Measurements from ENCODE around the gene PPA2. TPM values are rescaled to one million over a fixed set of nuclear protein-coding genes. Genes with fewer than 3 reads are reported as not detected.

Gene PPA2
- total RNA-seq, 4 donors from 2014 or later = 56.4 to 82.8 (median 60.2) TPM

DNA sequence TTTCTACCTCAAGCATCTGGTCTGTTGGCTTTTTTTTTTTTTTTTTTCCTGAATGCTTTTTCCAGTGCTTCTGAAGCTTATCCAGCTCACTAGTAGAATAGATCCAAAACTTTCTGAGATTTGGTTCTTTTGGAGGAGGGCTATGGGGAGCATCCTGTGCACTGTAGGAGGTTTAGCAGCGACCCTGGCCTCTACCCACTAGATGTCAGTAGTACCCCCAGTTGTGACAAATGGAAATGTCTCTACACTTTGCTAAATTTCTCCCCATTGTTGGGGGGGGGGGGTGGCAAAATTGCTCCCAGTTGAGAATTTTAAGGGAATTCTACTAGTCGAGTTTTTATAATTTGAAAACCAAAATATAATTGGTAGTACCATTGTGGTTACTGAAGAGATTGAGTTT, 23.0 kb upstream of the PPA2 start:
- TF ChIP-seq, protein P1, sequence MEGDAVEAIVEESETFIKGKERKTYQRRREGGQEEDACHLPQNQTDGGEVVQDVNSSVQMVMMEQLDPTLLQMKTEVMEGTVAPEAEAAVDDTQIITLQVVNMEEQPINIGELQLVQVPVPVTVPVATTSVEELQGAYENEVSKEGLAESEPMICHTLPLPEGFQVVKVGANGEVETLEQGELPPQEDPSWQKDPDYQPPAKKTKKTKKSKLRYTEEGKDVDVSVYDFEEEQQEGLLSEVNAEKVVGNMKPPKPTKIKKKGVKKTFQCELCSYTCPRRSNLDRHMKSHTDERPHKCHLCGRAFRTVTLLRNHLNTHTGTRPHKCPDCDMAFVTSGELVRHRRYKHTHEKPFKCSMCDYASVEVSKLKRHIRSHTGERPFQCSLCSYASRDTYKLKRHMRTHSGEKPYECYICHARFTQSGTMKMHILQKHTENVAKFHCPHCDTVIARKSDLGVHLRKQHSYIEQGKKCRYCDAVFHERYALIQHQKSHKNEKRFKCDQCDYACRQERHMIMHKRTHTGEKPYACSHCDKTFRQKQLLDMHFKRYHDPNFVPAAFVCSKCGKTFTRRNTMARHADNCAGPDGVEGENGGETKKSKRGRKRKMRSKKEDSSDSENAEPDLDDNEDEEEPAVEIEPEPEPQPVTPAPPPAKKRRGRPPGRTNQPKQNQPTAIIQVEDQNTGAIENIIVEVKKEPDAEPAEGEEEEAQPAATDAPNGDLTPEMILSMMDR (IDR thresholded peaks at IDR 0.05; ENCODE audit: low read depth) = no peak

DNA sequence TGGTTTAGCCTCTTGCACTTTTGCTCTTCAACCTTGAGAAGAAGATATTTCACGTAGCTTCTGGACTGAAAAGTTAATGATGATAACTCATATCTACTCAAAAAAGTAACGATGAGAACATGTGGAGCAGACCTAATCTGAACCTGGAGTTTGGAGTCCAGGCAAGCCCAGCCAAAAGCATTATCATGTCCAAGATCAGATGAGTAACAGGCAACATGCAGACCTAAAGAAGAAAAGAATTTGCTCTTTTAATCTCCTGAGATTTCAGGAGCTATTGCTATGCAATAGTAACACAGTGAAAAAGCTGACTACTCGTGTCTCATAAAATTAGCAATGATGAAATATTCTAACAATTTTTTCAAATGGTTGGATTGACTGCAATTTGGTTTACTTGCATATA, 21.8 kb upstream of the PPA2 start:
- TF ChIP-seq, protein P1 (IDR thresholded peaks at IDR 0.05; ENCODE audit: low read depth) = no peak

DNA sequence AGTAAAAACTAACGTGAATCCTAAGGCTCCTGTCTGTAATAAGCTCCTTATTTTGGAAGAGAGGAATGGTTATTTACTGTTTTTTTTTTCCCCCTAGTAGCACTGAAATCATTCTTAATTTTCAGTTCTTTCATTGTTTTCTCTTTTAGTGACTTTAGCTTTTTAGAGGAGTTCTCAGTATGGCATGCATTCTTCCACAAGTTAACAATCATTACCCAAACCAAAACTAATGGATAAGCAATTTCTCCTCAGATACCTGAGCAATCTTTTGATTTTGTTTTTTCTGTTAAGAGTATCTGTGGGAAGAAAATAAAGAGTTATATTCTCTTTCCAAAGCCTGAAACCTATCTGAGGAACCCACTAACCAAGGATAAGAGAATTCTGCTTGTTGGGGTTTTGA, 16.7 kb upstream of the PPA2 start:
- TF ChIP-seq, protein P1 (IDR thresholded peaks at IDR 0.05; ENCODE audit: low read depth) = no peak

DNA sequence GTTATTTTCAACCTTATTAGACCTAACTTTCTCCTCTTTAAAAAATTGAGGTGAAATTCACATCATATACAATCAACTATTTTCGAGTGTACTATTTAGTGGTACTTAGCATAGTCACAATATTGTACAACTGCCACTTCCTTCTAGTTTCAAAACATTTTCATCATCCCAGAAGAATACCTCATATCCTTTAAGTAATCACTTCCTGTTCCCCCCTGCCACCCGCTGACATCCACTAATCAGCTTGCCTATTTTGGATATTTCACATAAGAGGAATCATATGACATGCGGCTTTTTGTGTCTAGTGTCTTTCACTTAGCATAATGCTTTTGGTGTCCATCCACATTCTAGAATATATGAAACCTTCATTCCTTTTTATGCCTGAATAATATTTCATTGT, 10.0 kb upstream of the PPA2 start:
- TF ChIP-seq, protein P1 (IDR thresholded peaks at IDR 0.05; ENCODE audit: low read depth) = no peak

DNA sequence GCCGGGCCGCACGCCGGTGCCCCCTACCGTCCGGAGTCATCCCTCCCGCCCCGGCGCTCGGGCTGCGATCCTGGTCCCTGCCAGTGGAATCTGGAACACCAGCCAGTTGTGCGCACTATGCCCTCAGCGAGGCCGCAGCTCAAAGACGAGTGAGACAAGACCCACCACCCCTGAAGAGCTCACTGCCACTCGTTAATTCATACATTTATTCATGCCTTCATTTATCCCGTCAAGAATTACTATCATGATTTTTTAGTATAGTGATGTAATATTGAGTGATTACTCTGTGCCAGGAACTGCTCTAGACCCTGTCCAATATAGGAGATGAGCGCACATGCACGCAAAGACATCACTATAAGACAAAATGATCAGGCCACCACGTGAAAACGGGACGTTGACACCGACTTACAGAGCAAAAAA, 247 bp upstream of the PPA2 start:
- TF ChIP-seq, protein P1 (IDR thresholded peaks at IDR 0.05; ENCODE audit: low read depth) = no peak

DNA sequence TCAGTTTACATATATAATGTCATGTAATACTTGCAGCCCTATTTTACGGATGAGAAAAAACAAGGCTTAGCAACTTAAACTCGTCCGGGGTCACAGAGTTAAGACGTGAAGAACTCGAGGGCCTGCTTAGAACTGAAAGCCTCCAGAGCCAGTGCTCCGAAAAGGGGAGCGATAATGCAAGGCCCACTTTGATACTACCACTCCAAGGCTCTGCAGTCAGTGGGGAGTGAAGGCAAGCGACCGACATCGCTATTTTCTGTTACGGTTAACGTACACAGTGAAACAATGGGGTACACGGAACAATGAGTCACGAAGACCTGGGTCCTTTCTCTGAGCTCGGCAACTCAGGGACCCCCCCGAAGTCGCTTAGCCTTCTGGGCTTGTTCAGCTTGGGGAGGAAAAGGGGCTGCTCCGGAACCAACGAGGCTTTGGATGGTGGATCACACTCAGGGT, 965 bp downstream of the PPA2 start:
- TF ChIP-seq, protein P1 (IDR thresholded peaks at IDR 0.05; ENCODE audit: low read depth) = no peak

DNA sequence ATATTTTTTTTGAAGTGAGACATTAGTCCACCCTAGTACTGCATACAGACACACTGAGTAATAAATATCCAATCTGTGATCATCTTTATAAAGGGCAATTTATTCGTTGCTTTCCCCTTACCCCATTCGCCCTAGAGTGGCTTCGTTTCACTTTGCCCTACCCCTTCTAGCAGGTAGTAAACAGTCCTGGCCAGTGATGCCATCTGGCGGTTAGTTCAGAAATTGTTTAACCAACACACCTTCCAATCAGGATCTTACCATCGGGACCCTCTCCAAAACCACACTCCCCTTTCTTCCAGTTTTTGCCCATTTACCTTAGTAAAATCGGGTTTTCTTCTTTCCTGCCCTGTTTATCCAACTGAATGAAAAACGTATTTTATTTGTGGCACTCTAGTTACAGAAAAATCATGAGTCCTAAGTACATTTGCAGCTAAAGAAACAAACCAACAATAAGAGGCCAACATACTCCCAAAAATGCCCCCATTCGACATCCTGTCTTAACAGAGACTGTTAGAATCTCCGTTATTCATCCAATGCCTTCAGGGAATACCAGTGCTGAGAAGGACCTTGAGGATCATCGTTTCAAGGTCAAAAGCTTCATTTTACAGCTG, 2.2 kb downstream of the PPA2 start:
- TF ChIP-seq, protein P1 (IDR thresholded peaks at IDR 0.05; ENCODE audit: low read depth) = no peak

Measured in subcutaneous adipose tissue (tissue), 4 donors.